Activated T-helper 17 cell treated with anti-CD3 and anti-CD28 coated beads, Interleukin-2, amount 50 U/mL, for 72 hours (primary cell): ENCODE data around the gene SBF1. TPM values are rescaled to one million over a fixed set of nuclear protein-coding genes. Genes with fewer than 3 reads are reported as not detected.
A peak's percentile ranks its signal among the peaks of the same experiment; 100 is the strongest.

Experiments
- ATAC-seq: fragments of 150-1000 bp; cut with Tn5 transposase; replicated peaks from 2 replicates; pipeline ENCODE4 v1.10.0; 2021; ENCODE audit warnings: mild to moderate bottlenecking, moderate library complexity
- H3K27ac Mint-ChIP-seq: one replicate; pipeline ENCODE4 v1.8.0; 2022; ENCODE audit warnings: mixed read lengths
- H3K27me3 Mint-ChIP-seq: one replicate; pipeline ENCODE4 v1.8.0; 2022; ENCODE audit warnings: mixed read lengths
- H3K36me3 Mint-ChIP-seq: one replicate; pipeline ENCODE4 v1.8.0; 2022; ENCODE audit warnings: low read depth, mild to moderate bottlenecking, mixed read lengths
- H3K4me1 Mint-ChIP-seq: one replicate; pipeline ENCODE4 v1.8.0; 2022; ENCODE audit warnings: mixed read lengths
- H3K4me3 Mint-ChIP-seq: one replicate; pipeline ENCODE4 v1.8.0; 2022; ENCODE audit warnings: mild to moderate bottlenecking, mixed read lengths
- H3K9me3 Mint-ChIP-seq: one replicate; pipeline ENCODE4 v1.8.0; 2022; ENCODE audit warnings: mixed read lengths
- total RNA-seq, 2 donors: library from RNA; stranded (reverse); gene quantifications; one replicate each; pipeline ENCODE4 v1.2.3, GENCODE V29; 2022

SBF1 gene
- total RNA-seq, 2 donors from 2014 or later, result 84.2 to 126 TPM

GRCh38 chr22:50482107-50483074, 7.6 kb upstream of the SBF1 start:
- Mint-ChIP-seq H3K36me3 (no peaks in the 10 kb centered on the region), H3K4me3 (peak overlapping the region; percentile 66), H3K27me3 (no peaks in the 10 kb centered on the region), H3K9me3 (no peaks in the 10 kb centered on the region), H3K4me1 (no peaks in the 10 kb centered on the region), H3K27ac (no peak overlapping the region)
- no peak for ATAC-seq

GRCh38 chr22:50481440-50482106, 6.7 kb upstream of the SBF1 start, which contains the start of gene ADM2:
ADM2 (plus strand) TSS chr22:50481543; CDS start chr22:50481848, 305 bp downstream.
- Mint-ChIP-seq H3K4me1 (no peaks in the 10 kb centered on the region), H3K9me3 (no peaks in the 10 kb centered on the region), H3K36me3 (no peaks in the 10 kb centered on the region), H3K27me3 (no peaks in the 10 kb centered on the region), H3K4me3 (peak within 1 kb of the TSS; percentile 71), H3K27ac (no peak within 1 kb of the TSS)
- peak; percentile 94 for ATAC-seq

- Mint-ChIP-seq H3K36me3 (no peaks in the 10 kb centered on the region), H3K27ac (no peak overlapping the region), H3K4me3 (peak overlapping the region; percentile 71), H3K4me1 (no peaks in the 10 kb centered on the region), H3K27me3 (no peaks in the 10 kb centered on the region), H3K9me3 (no peaks in the 10 kb centered on the region)
- no peak for ATAC-seq
Measured at GRCh38 chr22:50481045-50481439, 6.2 kb upstream of the SBF1 start.

- H3K27ac Mint-ChIP-seq, result no peak overlapping the region
- H3K4me1 Mint-ChIP-seq, result no peaks in the 10 kb centered on the region
- no peak for ATAC-seq
- H3K36me3 Mint-ChIP-seq, result no peaks in the 10 kb centered on the region
- H3K9me3 Mint-ChIP-seq, result no peaks in the 10 kb centered on the region
- H3K27me3 Mint-ChIP-seq, result no peaks in the 10 kb centered on the region
- peak overlapping the region; percentile 71 for H3K4me3 Mint-ChIP-seq
Measured at GRCh38 chr22:50479721-50480120, 4.9 kb upstream of the SBF1 start.

GRCh38 chr22:50477923-50478322, 3.1 kb upstream of the SBF1 start:
- Mint-ChIP-seq H3K27ac (no peak overlapping the region), H3K9me3 (no peaks in the 10 kb centered on the region)

GRCh38 chr22:50476868-50477267, 2.0 kb upstream of the SBF1 start:
- peak overlapping the region; percentile 68 for H3K4me3 Mint-ChIP-seq
- peak overlapping the region; percentile 29 for H3K27ac Mint-ChIP-seq

More at GRCh38 chr22:50477923-50478322, 3.1 kb upstream of the SBF1 start:
- no peak overlapping the region for H3K4me3 Mint-ChIP-seq
- peaks cover 6% of the 10 kb centered on the region for H3K36me3 Mint-ChIP-seq
- ATAC-seq, result no peak
- peaks cover 7% of the 10 kb centered on the region for H3K4me1 Mint-ChIP-seq
- no peaks in the 10 kb centered on the region for H3K27me3 Mint-ChIP-seq

GRCh38 chr22:50475652-50476002, 792 bp upstream of the SBF1 start:
- peaks cover 17% of the 10 kb centered on the region for H3K4me1 Mint-ChIP-seq
- H3K27me3 Mint-ChIP-seq, result no peaks in the 10 kb centered on the region
- H3K36me3 Mint-ChIP-seq, result peaks cover 6% of the 10 kb centered on the region
- H3K27ac Mint-ChIP-seq, result peak overlapping the region; percentile 56
- no peaks in the 10 kb centered on the region for H3K9me3 Mint-ChIP-seq
- peak overlapping the region; percentile 68 for H3K4me3 Mint-ChIP-seq
- no peak for ATAC-seq

More at GRCh38 chr22:50476868-50477267, 2.0 kb upstream of the SBF1 start:
- Mint-ChIP-seq H3K36me3 (peaks cover 6% of the 10 kb centered on the region), H3K27me3 (no peaks in the 10 kb centered on the region), H3K4me1 (peaks cover 14% of the 10 kb centered on the region), H3K9me3 (no peaks in the 10 kb centered on the region)
- ATAC-seq, result no peak

- Mint-ChIP-seq H3K4me1 (peaks cover 21% of the 10 kb centered on the region), H3K36me3 (peaks cover 6% of the 10 kb centered on the region), H3K4me3 (peak overlapping the region; percentile 86), H3K27me3 (no peaks in the 10 kb centered on the region), H3K27ac (peak overlapping the region; percentile 68), H3K9me3 (no peaks in the 10 kb centered on the region)
- no peak for ATAC-seq
Measured at GRCh38 chr22:50473855-50474671, 772 bp downstream of the SBF1 start.

GRCh38 chr22:50473088-50473487, 1.7 kb downstream of the SBF1 start:
- Mint-ChIP-seq H3K4me1 (peaks cover 21% of the 10 kb centered on the region), H3K9me3 (no peaks in the 10 kb centered on the region), H3K27ac (peak overlapping the region; percentile 68), H3K27me3 (no peaks in the 10 kb centered on the region), H3K36me3 (peaks cover 12% of the 10 kb centered on the region), H3K4me3 (peak overlapping the region; percentile 86)
- ATAC-seq, result no peak

- ATAC-seq, result no peak
- Mint-ChIP-seq H3K36me3 (peaks cover 15% of the 10 kb centered on the region), H3K27ac (peak overlapping the region; percentile 68), H3K4me3 (peak overlapping the region; percentile 86), H3K9me3 (no peaks in the 10 kb centered on the region), H3K4me1 (peaks cover 21% of the 10 kb centered on the region), H3K27me3 (no peaks in the 10 kb centered on the region)
Measured at GRCh38 chr22:50471962-50472361, 2.9 kb downstream of the SBF1 start.

GRCh38 chr22:50471197-50471847, 3.5 kb downstream of the SBF1 start:
- Mint-ChIP-seq H3K9me3 (no peaks in the 10 kb centered on the region), H3K4me3 (peak overlapping the region; percentile 86)

GRCh38 chr22:50470491-50470890, 4.3 kb downstream of the SBF1 start:
- Mint-ChIP-seq H3K27me3 (no peaks in the 10 kb centered on the region), H3K9me3 (no peaks in the 10 kb centered on the region), H3K36me3 (peaks cover 30% of the 10 kb centered on the region), H3K4me1 (peaks cover 21% of the 10 kb centered on the region), H3K27ac (peak overlapping the region; percentile 92), H3K4me3 (peak overlapping the region; percentile 86)
- ATAC-seq, result no peak

More at GRCh38 chr22:50471197-50471847, 3.5 kb downstream of the SBF1 start:
- H3K27ac Mint-ChIP-seq, result peak overlapping the region; percentile 92
- H3K27me3 Mint-ChIP-seq, result no peaks in the 10 kb centered on the region
- ATAC-seq, result no peak
- H3K36me3 Mint-ChIP-seq, result peaks cover 22% of the 10 kb centered on the region
- peaks cover 21% of the 10 kb centered on the region for H3K4me1 Mint-ChIP-seq

- peak; percentile 87 for ATAC-seq
- H3K4me1 Mint-ChIP-seq, result peaks cover 21% of the 10 kb centered on the region
- H3K4me3 Mint-ChIP-seq, result peak overlapping the region; percentile 86
- H3K27me3 Mint-ChIP-seq, result no peaks in the 10 kb centered on the region
- peaks cover 32% of the 10 kb centered on the region for H3K36me3 Mint-ChIP-seq
- H3K9me3 Mint-ChIP-seq, result no peaks in the 10 kb centered on the region
- H3K27ac Mint-ChIP-seq, result peak overlapping the region; percentile 92
Measured at GRCh38 chr22:50469377-50470305, 5.2 kb downstream of the SBF1 start.
